WTC11 (cell line): ENCODE data around the gene TFAP2D.

Source experiments
- RORB ChIP-seq: fragments of 250-450 bp; sonication (Bioruptor Pico); IDR thresholded peaks from 2 replicates; pipeline ENCODE4 v1.9.0; 2021; ENCODE audit warnings: mild to moderate bottlenecking
- TF ChIP-seq, protein P1 (sequence below): sonication (generic); formaldehyde crosslinking; IDR thresholded peaks from 2 replicates; pipeline ENCODE4 v1.8.0; 2022; ENCODE audit warnings: mild to moderate bottlenecking, missing genetic modification reagents
- TF ChIP-seq, protein P2 (sequence below): fragments of 250-450 bp; sonication (Bioruptor Pico); IDR thresholded peaks from 2 replicates; pipeline ENCODE4 v2.1.2; 2022; ENCODE audit warnings: mild to moderate bottlenecking, moderate library complexity
- TF ChIP-seq, protein P3 (sequence below): sonication (generic); formaldehyde crosslinking; IDR thresholded peaks from 2 replicates; pipeline ENCODE4 v1.8.1; 2023; ENCODE audit warnings: mild to moderate bottlenecking, missing genetic modification reagents, borderline replicate concordance

DNA sequence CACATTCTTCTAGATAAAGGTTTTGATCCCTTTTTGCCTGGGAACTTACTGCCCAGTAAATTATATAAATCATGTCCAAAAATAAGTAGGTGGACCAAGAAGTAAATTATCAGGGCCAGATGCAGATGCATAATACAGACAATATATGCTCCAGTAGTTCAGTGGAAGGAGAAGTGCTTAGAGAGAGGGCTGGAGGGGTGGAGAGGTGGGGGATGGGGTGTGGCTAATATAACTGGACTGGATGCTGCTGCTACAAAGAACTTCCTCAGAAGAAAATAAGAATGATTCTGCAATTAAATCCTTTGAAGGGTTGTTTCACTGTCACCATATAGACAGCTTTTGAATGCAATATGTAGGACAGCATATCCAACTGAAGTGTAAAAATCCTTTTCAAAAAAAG lies 14.8 kb upstream of the TFAP2D start:
- TF ChIP-seq, protein P1, sequence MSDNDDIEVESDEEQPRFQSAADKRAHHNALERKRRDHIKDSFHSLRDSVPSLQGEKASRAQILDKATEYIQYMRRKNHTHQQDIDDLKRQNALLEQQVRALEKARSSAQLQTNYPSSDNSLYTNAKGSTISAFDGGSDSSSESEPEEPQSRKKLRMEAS = no peak
- TF ChIP-seq, protein P2, sequence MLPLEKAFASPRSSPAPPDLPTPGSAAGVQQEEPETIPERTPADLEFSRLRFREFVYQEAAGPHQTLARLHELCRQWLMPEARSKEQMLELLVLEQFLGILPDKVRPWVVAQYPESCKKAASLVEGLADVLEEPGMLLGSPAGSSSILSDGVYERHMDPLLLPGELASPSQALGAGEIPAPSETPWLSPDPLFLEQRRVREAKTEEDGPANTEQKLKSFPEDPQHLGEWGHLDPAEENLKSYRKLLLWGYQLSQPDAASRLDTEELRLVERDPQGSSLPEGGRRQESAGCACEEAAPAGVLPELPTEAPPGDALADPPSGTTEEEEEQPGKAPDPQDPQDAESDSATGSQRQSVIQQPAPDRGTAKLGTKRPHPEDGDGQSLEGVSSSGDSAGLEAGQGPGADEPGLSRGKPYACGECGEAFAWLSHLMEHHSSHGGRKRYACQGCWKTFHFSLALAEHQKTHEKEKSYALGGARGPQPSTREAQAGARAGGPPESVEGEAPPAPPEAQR (CRISPR knock-in tag) = no peak
- no peak for TF ChIP-seq RORB (CRISPR knock-in tag)
- TF ChIP-seq, protein P3, sequence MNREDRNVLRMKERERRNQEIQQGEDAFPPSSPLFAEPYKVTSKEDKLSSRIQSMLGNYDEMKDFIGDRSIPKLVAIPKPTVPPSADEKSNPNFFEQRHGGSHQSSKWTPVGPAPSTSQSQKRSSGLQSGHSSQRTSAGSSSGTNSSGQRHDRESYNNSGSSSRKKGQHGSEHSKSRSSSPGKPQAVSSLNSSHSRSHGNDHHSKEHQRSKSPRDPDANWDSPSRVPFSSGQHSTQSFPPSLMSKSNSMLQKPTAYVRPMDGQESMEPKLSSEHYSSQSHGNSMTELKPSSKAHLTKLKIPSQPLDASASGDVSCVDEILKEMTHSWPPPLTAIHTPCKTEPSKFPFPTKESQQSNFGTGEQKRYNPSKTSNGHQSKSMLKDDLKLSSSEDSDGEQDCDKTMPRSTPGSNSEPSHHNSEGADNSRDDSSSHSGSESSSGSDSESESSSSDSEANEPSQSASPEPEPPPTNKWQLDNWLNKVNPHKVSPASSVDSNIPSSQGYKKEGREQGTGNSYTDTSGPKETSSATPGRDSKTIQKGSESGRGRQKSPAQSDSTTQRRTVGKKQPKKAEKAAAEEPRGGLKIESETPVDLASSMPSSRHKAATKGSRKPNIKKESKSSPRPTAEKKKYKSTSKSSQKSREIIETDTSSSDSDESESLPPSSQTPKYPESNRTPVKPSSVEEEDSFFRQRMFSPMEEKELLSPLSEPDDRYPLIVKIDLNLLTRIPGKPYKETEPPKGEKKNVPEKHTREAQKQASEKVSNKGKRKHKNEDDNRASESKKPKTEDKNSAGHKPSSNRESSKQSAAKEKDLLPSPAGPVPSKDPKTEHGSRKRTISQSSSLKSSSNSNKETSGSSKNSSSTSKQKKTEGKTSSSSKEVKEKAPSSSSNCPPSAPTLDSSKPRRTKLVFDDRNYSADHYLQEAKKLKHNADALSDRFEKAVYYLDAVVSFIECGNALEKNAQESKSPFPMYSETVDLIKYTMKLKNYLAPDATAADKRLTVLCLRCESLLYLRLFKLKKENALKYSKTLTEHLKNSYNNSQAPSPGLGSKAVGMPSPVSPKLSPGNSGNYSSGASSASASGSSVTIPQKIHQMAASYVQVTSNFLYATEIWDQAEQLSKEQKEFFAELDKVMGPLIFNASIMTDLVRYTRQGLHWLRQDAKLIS (CRISPR knock-in tag) = no peak
